Activated naive CD4-positive, alpha-beta T cell treated with anti-CD3 and anti-CD28 coated beads, Interleukin-2, amount 50 U/mL, for 24 hours (primary cell): Measurements from ENCODE around the gene CDKAL1.

ENCODE experiments used
- H3K27ac Mint-ChIP-seq: one replicate; pipeline ENCODE4 v1.8.0; 2021; ENCODE audit warnings: mild to moderate bottlenecking, mixed read lengths
- H3K27me3 Mint-ChIP-seq: one replicate; pipeline ENCODE4 v1.8.0; 2021; ENCODE audit warnings: mixed read lengths
- H3K36me3 Mint-ChIP-seq: one replicate; pipeline ENCODE4 v1.8.0; 2021; ENCODE audit warnings: mixed read lengths
- H3K4me1 Mint-ChIP-seq: one replicate; pipeline ENCODE4 v1.8.0; 2021; ENCODE audit warnings: mixed read lengths
- H3K4me3 Mint-ChIP-seq: one replicate; pipeline ENCODE4 v1.8.0; 2021; ENCODE audit warnings: mild to moderate bottlenecking, mixed read lengths
- H3K9me3 Mint-ChIP-seq: one replicate; pipeline ENCODE4 v1.8.0; 2021; ENCODE audit warnings: mixed read lengths

CDKAL1 gene

GRCh38 chr6:20660534-20660933 lies 126.3 kb downstream of the CDKAL1 start:
- Mint-ChIP-seq H3K27ac (no peak overlapping the region), H3K9me3 (no peaks in the 10 kb centered on the region), H3K4me1 (peaks cover 41% of the 10 kb centered on the region), H3K27me3 (no peaks in the 10 kb centered on the region), H3K4me3 (no peak overlapping the region), H3K36me3 (peaks cover 16% of the 10 kb centered on the region)

- H3K36me3 Mint-ChIP-seq, result peaks cover 12% of the 10 kb centered on the region
- no peak overlapping the region for H3K27ac Mint-ChIP-seq
- no peaks in the 10 kb centered on the region for H3K9me3 Mint-ChIP-seq
- no peak overlapping the region for H3K4me3 Mint-ChIP-seq
- no peaks in the 10 kb centered on the region for H3K27me3 Mint-ChIP-seq
- H3K4me1 Mint-ChIP-seq, result peaks cover 37% of the 10 kb centered on the region
Observed at GRCh38 chr6:20661721-20662120, 127.5 kb downstream of the CDKAL1 start.

- Mint-ChIP-seq H3K36me3 (peaks cover 17% of the 10 kb centered on the region), H3K9me3 (no peaks in the 10 kb centered on the region), H3K27me3 (no peaks in the 10 kb centered on the region), H3K4me3 (no peak overlapping the region), H3K27ac (no peak overlapping the region), H3K4me1 (peaks cover 42% of the 10 kb centered on the region)
Observed at GRCh38 chr6:20664250-20664649, 130.0 kb downstream of the CDKAL1 start.

GRCh38 chr6:20665290-20665689 lies 131.0 kb downstream of the CDKAL1 start:
- Mint-ChIP-seq H3K36me3 (peaks cover 13% of the 10 kb centered on the region), H3K4me1 (peaks cover 42% of the 10 kb centered on the region), H3K4me3 (no peak overlapping the region), H3K27me3 (no peaks in the 10 kb centered on the region), H3K27ac (no peak overlapping the region), H3K9me3 (no peaks in the 10 kb centered on the region)

GRCh38 chr6:20669571-20670314 lies 135.5 kb downstream of the CDKAL1 start:
- Mint-ChIP-seq H3K9me3 (no peaks in the 10 kb centered on the region), H3K36me3 (peaks cover 25% of the 10 kb centered on the region), H3K27me3 (no peaks in the 10 kb centered on the region), H3K4me3 (no peak overlapping the region), H3K27ac (no peak overlapping the region), H3K4me1 (peaks cover 29% of the 10 kb centered on the region)

GRCh38 chr6:20670750-20671149 lies 136.5 kb downstream of the CDKAL1 start:
- no peak overlapping the region for H3K4me3 Mint-ChIP-seq
- H3K4me1 Mint-ChIP-seq, result peaks cover 30% of the 10 kb centered on the region
- H3K27ac Mint-ChIP-seq, result no peak overlapping the region
- H3K27me3 Mint-ChIP-seq, result no peaks in the 10 kb centered on the region
- peaks cover 25% of the 10 kb centered on the region for H3K36me3 Mint-ChIP-seq
- no peaks in the 10 kb centered on the region for H3K9me3 Mint-ChIP-seq

- H3K27me3 Mint-ChIP-seq, result no peaks in the 10 kb centered on the region
- H3K9me3 Mint-ChIP-seq, result no peaks in the 10 kb centered on the region
- no peak overlapping the region for H3K27ac Mint-ChIP-seq
- H3K4me1 Mint-ChIP-seq, result peaks cover 30% of the 10 kb centered on the region
- H3K4me3 Mint-ChIP-seq, result no peak overlapping the region
- H3K36me3 Mint-ChIP-seq, result peaks cover 25% of the 10 kb centered on the region
Observed at GRCh38 chr6:20672038-20672437, 137.8 kb downstream of the CDKAL1 start.

GRCh38 chr6:20673458-20673857 lies 139.2 kb downstream of the CDKAL1 start:
- no peak overlapping the region for H3K27ac Mint-ChIP-seq
- H3K9me3 Mint-ChIP-seq, result no peaks in the 10 kb centered on the region
- H3K4me3 Mint-ChIP-seq, result no peak overlapping the region
- H3K36me3 Mint-ChIP-seq, result peaks cover 24% of the 10 kb centered on the region
- H3K4me1 Mint-ChIP-seq, result peaks cover 36% of the 10 kb centered on the region
- H3K27me3 Mint-ChIP-seq, result no peaks in the 10 kb centered on the region

- Mint-ChIP-seq H3K27me3 (no peaks in the 10 kb centered on the region), H3K4me3 (no peak overlapping the region), H3K9me3 (no peaks in the 10 kb centered on the region), H3K36me3 (peaks cover 23% of the 10 kb centered on the region), H3K27ac (no peak overlapping the region), H3K4me1 (peaks cover 39% of the 10 kb centered on the region)
Observed at GRCh38 chr6:20674664-20675063, 140.4 kb downstream of the CDKAL1 start.

- no peaks in the 10 kb centered on the region for H3K27me3 Mint-ChIP-seq
- H3K36me3 Mint-ChIP-seq, result peaks cover 11% of the 10 kb centered on the region
- H3K4me3 Mint-ChIP-seq, result no peak overlapping the region
- no peak overlapping the region for H3K27ac Mint-ChIP-seq
- peaks cover 36% of the 10 kb centered on the region for H3K4me1 Mint-ChIP-seq
- no peaks in the 10 kb centered on the region for H3K9me3 Mint-ChIP-seq
Observed at GRCh38 chr6:20678831-20679352, 144.6 kb downstream of the CDKAL1 start.

GRCh38 chr6:20680697-20681165 lies 146.5 kb downstream of the CDKAL1 start:
- Mint-ChIP-seq H3K4me3 (no peak overlapping the region), H3K9me3 (no peaks in the 10 kb centered on the region), H3K4me1 (peaks cover 38% of the 10 kb centered on the region), H3K27me3 (no peaks in the 10 kb centered on the region), H3K27ac (no peak overlapping the region), H3K36me3 (peaks cover 7% of the 10 kb centered on the region)

- Mint-ChIP-seq H3K9me3 (no peaks in the 10 kb centered on the region), H3K27ac (no peak overlapping the region), H3K4me3 (no peak overlapping the region)
Observed at GRCh38 chr6:20681243-20681684, 147.0 kb downstream of the CDKAL1 start.

GRCh38 chr6:20684474-20684873 lies 150.2 kb downstream of the CDKAL1 start:
- Mint-ChIP-seq H3K27me3 (no peaks in the 10 kb centered on the region), H3K9me3 (no peaks in the 10 kb centered on the region), H3K4me1 (peaks cover 44% of the 10 kb centered on the region), H3K27ac (no peak overlapping the region), H3K4me3 (no peak overlapping the region), H3K36me3 (peaks cover 3% of the 10 kb centered on the region)

More at GRCh38 chr6:20681243-20681684, 147.0 kb downstream of the CDKAL1 start:
- peaks cover 9% of the 10 kb centered on the region for H3K36me3 Mint-ChIP-seq
- no peaks in the 10 kb centered on the region for H3K27me3 Mint-ChIP-seq
- peaks cover 38% of the 10 kb centered on the region for H3K4me1 Mint-ChIP-seq

- H3K9me3 Mint-ChIP-seq, result no peaks in the 10 kb centered on the region
- H3K4me1 Mint-ChIP-seq, result peaks cover 42% of the 10 kb centered on the region
- peaks cover 6% of the 10 kb centered on the region for H3K36me3 Mint-ChIP-seq
- H3K27ac Mint-ChIP-seq, result no peak overlapping the region
- no peak overlapping the region for H3K4me3 Mint-ChIP-seq
- H3K27me3 Mint-ChIP-seq, result no peaks in the 10 kb centered on the region
Observed at GRCh38 chr6:20686142-20686541, 151.9 kb downstream of the CDKAL1 start.

- Mint-ChIP-seq H3K9me3 (no peaks in the 10 kb centered on the region), H3K4me1 (peaks cover 46% of the 10 kb centered on the region), H3K36me3 (peaks cover 7% of the 10 kb centered on the region), H3K27ac (no peak overlapping the region), H3K27me3 (no peaks in the 10 kb centered on the region), H3K4me3 (no peak overlapping the region)
Observed at GRCh38 chr6:20687494-20687893, 153.2 kb downstream of the CDKAL1 start.

GRCh38 chr6:20688710-20689500 lies 154.6 kb downstream of the CDKAL1 start:
- Mint-ChIP-seq H3K4me3 (peak overlapping the region; percentile 47), H3K4me1 (peaks cover 52% of the 10 kb centered on the region), H3K36me3 (peaks cover 7% of the 10 kb centered on the region), H3K9me3 (no peaks in the 10 kb centered on the region), H3K27me3 (no peaks in the 10 kb centered on the region), H3K27ac (peak overlapping the region; percentile 12)
